BE2C (cell line): ENCODE measurements around the gene BTBD8.

Experiments used
- DNase-seq: peaks from one replicate; pipeline ENCODE4 v3.0.0-alpha.2; 2020
- H3K27me3 ChIP-seq: fragments of 250-450 bp; sonication (Bioruptor Pico); 2 replicates; pipeline ENCODE4 v1.5.1; 2020; ENCODE audit warnings: mild to moderate bottlenecking
- H3K36me3 ChIP-seq: fragments of 250-450 bp; sonication (Bioruptor Pico); 2 replicates; pipeline ENCODE4 v1.5.1; 2020; ENCODE audit warnings: mild to moderate bottlenecking
- H3K4me1 ChIP-seq: fragments of 250-450 bp; sonication (Bioruptor Pico); 2 replicates; pipeline ENCODE4 v1.5.1; 2020
- H3K4me3 ChIP-seq: 2 replicates; pipeline ENCODE4 v1.5.1; 2011; ENCODE audit warnings: low read depth, low read length
- H3K9me3 ChIP-seq: fragments of 250-450 bp; sonication (Bioruptor Pico); 2 replicates; pipeline ENCODE4 v1.5.1; 2020
- CTCF ChIP-seq: IDR thresholded peaks from 2 replicates; pipeline ENCODE4 v1.5.1; 2012; ENCODE audit warnings: mild to moderate bottlenecking, low read depth, low read length

Gene BTBD8

GRCh38 chr1:92203105-92203504 lies 123.0 kb downstream of the BTBD8 start:
- TF ChIP-seq CTCF, result no peak
- no peak for DNase-seq
- Histone ChIP-seq H3K4me3 (no peak overlapping the region), H3K4me1 (no peaks in the 10 kb centered on the region), H3K36me3 (no peaks in the 10 kb centered on the region), H3K9me3 (no peaks in the 10 kb centered on the region), H3K27me3 (no peaks in the 10 kb centered on the region)

- H3K9me3 ChIP-seq, result no peaks in the 10 kb centered on the region
- H3K36me3 ChIP-seq, result no peaks in the 10 kb centered on the region
- H3K27me3 ChIP-seq, result no peaks in the 10 kb centered on the region
- DNase-seq, result no peak
- no peak overlapping the region for H3K4me3 ChIP-seq
- no peak for TF ChIP-seq CTCF
- no peaks in the 10 kb centered on the region for H3K4me1 ChIP-seq
Observed at GRCh38 chr1:92210701-92211100, 130.6 kb downstream of the BTBD8 start.

GRCh38 chr1:92211166-92211565 lies 131.0 kb downstream of the BTBD8 start:
- H3K27me3 ChIP-seq, result no peaks in the 10 kb centered on the region
- H3K9me3 ChIP-seq, result no peaks in the 10 kb centered on the region
- no peak overlapping the region for H3K4me3 ChIP-seq
- no peaks in the 10 kb centered on the region for H3K36me3 ChIP-seq
- TF ChIP-seq CTCF, result no peak
- DNase-seq, result no peak
- no peaks in the 10 kb centered on the region for H3K4me1 ChIP-seq

GRCh38 chr1:92217721-92218120 lies 137.6 kb downstream of the BTBD8 start, which contains the start of gene C1orf146:
C1orf146 (plus strand) TSS chr1:92217915; CDS start chr1:92231421, 13,506 bp downstream.
- no peak within 1 kb of the TSS for H3K4me3 ChIP-seq
- no peak for TF ChIP-seq CTCF

GRCh38 chr1:92218559-92218958 lies 138.4 kb downstream of the BTBD8 start:
- no peak for TF ChIP-seq CTCF
- no peak for DNase-seq

More at GRCh38 chr1:92217721-92218120, 137.6 kb downstream of the BTBD8 start, which contains the start of gene C1orf146:
- no peaks in the 10 kb centered on the region for H3K27me3 ChIP-seq
- no peaks in the 10 kb centered on the region for H3K4me1 ChIP-seq
- H3K9me3 ChIP-seq, result no peaks in the 10 kb centered on the region
- H3K36me3 ChIP-seq, result no peaks in the 10 kb centered on the region
- no peak for DNase-seq

GRCh38 chr1:92219028-92219427 lies 138.9 kb downstream of the BTBD8 start:
- Histone ChIP-seq H3K36me3 (no peaks in the 10 kb centered on the region), H3K27me3 (no peaks in the 10 kb centered on the region), H3K4me1 (no peaks in the 10 kb centered on the region), H3K9me3 (no peaks in the 10 kb centered on the region), H3K4me3 (no peak overlapping the region)
- DNase-seq, result no peak
- no peak for TF ChIP-seq CTCF

More at GRCh38 chr1:92218559-92218958, 138.4 kb downstream of the BTBD8 start:
- H3K9me3 ChIP-seq, result no peaks in the 10 kb centered on the region
- no peak overlapping the region for H3K4me3 ChIP-seq
- no peaks in the 10 kb centered on the region for H3K27me3 ChIP-seq
- no peaks in the 10 kb centered on the region for H3K4me1 ChIP-seq
- no peaks in the 10 kb centered on the region for H3K36me3 ChIP-seq
